Stimulated activated CD8-positive, alpha-beta memory T cell treated with anti-CD3 and anti-CD28 coated beads, Interleukin-4, amount 100 ng/mL, for 24 hours (primary cell): ENCODE data around the gene PET117.
A peak's percentile ranks its signal among the peaks of the same experiment; 100 is the strongest.
"Not testable (repeated sequence)": the region's sequence is repeated elsewhere in the genome, so short reads cannot be mapped to it uniquely, and the experiment has no call there.

ENCODE experiments used
- DNase-seq: peaks from one replicate; pipeline ENCODE4 v3.0.0-alpha.2; 2020; ENCODE audit warnings: low read depth

Gene PET117

GRCh38 chr20:18137412-18138265, at the start of gene PET117, which contains the start of gene KAT14:
Gene PET117 (plus strand): TSS chr20:18137863. CDS start chr20:18137956, 93 bp downstream.
Gene KAT14 (plus strand): TSS chr20:18137863. CDS start chr20:18142661, 4,798 bp downstream.
- DNase-seq, result peak; percentile 86

- DNase-seq, result not testable (repeated sequence)
These were observed 49.4 kb upstream of the PET117 start for GRCh38 chr20:18088298-18088697.

DNA sequence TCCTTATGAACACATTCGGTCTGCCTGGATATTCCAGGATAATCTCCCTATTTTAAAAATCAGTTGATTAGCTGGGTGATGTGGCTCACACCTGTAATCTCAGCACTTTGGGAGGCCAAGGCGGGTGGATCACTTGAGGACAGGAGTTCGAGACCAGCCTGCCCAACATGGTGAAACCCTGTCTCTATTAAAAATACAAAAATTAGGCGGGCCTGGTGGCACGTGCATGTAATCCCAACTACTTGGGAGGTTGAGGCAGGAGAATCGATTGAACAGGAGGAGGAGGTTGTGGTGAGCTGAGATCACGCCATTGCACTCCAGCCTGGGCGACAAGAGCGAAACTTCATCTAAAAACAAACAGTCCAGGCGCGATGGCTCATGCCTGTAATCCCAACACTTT, 48.8 kb upstream of the PET117 start:
- DNase-seq, result not testable (repeated sequence)

DNA sequence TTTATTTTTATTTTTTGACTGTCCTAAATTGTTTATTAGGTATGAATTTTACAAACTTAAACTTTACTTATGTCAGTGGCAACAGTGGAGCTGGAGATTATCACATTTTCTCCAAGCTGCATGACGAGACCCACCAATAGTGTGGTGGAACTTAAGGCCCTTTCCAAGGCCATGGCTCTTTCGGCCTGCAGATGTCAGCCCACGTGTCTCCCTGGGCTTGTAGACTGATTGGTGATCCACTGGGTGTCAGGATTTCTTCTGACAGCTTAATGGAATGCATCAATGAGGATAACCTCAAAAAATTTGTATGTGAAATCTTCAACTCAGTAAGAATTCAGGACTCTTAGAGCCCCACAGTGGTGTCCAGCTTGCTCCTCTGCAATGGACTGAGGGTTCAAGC, 47.6 kb upstream of the PET117 start:
- DNase-seq, result no peak

DNA sequence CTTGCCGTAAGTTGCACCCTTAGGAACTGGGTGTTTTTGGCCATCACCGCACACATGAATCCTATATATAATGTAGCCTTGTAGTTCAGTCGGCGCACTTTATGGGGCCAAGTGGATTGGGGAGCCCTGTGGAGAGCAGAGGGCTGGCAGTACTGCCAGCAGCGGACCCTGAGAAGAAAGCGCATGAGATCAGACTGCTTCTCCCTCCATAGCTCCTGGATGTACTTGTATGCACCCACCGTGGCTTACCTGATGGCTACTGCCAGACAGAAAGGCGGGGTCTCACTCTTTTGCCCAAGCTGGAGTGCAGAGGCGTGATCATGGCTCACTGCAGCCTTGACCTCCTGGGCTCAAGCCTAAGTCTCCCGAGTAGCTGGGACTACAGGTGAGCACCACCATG, 47.2 kb upstream of the PET117 start:
- no peak for DNase-seq

DNA sequence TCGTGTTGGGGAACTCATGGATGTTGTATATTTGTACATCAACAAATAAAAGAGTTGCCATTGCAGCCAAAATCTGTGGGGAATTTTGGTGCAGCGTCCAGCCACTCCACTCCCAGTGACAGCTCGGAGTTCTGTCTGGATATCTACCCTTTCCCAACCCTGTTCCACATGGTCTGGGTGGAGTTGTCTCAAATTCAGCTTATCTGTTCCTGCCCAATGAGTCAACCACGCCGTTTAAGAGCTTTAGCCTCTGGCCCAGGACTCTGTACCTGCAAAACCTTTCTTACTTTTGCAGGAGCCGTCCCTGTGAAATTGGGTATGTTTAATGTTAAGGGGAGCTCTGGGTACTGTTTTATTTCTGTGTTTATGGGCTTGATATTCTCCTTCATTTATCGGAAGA, 46.0 kb upstream of the PET117 start:
- no peak for DNase-seq

GRCh38 chr20:18092890-18093289, 44.8 kb upstream of the PET117 start:
- no peak for DNase-seq

DNA sequence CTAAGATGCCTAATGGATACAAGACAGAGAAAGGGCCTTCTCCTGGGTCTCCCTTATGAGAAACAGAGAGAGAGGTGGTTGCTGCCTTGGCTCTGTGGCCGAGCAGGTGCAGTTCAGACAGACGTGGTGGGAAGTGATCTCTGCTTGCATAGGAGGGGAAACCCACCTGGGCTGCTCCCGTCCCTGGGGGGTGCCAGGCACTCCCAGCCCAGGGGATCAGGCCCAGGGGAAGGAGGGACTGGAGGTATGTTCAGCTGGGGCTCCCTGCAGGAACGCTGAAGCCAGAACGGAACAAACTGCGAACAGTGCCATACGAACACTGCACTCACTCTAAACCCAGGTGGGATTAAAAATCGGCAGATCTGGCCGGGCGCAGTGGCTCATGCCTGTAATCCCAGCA, 44.3 kb upstream of the PET117 start:
- DNase-seq, result no peak

- DNase-seq, result no peak
These were observed 43.5 kb upstream of the PET117 start for GRCh38 chr20:18094191-18094590.

DNA sequence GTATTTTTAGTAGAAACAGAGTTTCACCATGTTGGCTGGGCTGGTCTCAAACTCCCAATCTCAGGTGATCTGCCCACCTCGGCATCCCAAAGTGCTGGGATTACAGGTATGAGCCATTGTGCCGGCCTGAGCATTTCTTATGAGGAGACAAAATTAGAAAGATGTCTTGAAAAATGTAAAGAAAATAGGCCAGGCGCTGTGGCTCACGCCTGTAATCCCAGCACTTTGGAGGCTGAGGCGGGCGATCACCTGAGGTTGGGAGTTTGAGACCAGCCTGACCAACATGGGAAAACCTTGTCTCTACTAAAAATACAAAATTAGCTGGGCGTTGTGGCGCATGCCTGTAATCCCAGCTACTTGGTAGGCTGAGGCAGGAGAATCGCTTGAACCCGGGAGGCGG, 37.1 kb upstream of the PET117 start:
- DNase-seq, result not testable (repeated sequence)

GRCh38 chr20:18101125-18101810, 36.4 kb upstream of the PET117 start:
- no peak for DNase-seq

DNA sequence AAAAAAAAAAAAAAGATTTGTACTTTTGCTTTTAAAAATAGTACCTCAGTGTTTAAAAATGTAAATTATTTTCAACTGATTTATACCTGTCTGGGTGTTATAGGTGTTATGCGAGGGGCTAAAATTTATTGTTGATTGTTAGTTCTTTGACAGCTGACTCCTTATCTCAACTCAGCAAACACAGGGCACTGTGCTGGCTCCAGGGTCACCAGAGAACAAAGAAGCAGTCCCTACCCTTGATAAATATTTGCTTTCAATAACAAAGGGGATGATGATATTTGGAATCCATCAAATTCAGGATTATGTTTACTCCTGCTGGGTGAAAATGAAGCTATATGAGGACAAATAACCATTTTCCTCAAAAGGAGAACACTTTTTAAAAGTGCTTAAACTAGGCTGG, 34.2 kb upstream of the PET117 start:
- DNase-seq, result no peak

- DNase-seq, result no peak
These were observed 29.3 kb upstream of the PET117 start for GRCh38 chr20:18108326-18108725.

DNA sequence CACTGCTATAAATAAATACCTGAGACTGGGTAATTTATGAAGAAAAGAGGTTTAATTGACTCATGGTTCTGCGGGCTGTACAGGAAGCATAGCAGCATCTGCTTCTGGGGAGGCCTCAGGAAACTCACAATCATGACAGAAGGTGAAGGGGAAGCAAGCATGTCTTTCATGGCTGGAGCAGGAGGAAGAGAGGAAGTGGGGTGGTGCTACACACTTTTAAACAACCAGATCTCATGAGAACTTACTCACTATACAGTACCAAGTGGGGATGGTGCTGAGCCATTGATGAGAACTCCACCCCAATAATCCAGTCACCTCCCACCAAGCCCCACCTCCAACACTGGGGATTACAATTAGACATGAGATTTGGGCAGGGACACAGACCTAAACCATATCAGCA, 9.1 kb upstream of the PET117 start:
- not testable (repeated sequence) for DNase-seq

- DNase-seq, result no peak
These were observed 5.0 kb upstream of the PET117 start for GRCh38 chr20:18132663-18133062.

DNA sequence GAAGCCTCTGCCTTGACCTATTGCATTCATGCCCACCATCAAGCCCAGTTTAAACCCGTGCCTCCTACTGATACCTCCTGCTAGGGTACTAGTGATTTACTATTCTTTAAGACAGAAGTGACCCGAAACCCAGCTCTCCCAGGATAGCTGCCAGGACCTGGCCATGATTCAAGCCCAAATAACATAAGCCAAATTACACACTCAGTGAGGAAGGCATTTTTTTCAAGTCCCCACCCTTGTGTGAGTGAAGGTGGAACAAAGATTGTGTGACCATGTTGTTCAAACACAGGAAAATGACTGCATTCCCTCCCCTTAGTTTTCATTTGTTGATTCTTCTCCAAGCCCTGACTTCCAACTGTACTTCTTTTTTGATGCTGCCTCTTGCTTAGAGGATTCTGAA, 3.7 kb upstream of the PET117 start:
- no peak for DNase-seq

GRCh38 chr20:18138266-18138582, 561 bp downstream of the PET117 start:
- no peak for DNase-seq

DNA sequence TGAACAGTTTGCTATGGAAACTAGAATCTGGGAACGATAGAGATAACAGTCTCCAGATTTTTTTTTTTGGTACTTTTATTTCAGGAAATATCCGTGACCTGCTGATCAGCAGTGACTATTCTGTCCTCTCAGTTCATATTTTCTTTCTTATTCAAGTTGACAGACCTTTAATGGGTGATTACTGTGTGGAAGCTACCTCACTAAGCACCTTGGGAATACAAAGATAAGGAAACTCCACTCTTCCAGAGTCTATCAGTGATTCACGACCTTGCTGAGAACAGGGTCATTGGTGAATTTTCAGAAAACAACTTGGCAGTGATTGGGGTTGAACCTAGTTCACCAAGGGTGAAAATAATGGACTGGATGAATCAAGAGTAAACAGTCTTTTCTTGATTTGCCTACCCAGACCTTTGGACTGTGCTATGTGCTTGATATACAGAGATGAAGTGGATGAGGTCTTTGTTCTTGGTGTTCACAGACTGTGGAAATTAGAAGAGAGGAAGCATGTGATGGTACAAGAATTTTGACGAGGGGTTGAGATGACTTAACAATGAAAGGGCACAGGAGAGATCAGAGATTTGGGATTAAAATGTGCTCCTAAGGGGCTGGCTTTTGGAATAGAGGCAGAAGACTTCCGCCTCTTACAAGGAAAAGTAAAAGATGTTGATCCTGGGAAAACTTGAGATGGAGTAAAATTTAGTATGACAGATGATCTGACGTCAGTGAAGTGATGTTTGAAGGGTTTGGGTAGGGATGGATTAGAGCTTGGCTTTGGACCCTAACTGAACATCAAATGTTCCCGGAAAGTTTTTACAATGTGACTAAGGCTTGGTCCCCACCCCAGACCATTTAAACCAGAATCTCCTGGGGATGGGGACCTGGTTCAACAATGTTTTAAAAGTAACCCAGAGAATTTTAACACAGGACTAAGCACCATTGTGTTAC, 1.2 kb downstream of the PET117 start:
- DNase-seq, result no peak

GRCh38 chr20:18139832-18140231, 2.2 kb downstream of the PET117 start:
- DNase-seq, result no peak

DNA sequence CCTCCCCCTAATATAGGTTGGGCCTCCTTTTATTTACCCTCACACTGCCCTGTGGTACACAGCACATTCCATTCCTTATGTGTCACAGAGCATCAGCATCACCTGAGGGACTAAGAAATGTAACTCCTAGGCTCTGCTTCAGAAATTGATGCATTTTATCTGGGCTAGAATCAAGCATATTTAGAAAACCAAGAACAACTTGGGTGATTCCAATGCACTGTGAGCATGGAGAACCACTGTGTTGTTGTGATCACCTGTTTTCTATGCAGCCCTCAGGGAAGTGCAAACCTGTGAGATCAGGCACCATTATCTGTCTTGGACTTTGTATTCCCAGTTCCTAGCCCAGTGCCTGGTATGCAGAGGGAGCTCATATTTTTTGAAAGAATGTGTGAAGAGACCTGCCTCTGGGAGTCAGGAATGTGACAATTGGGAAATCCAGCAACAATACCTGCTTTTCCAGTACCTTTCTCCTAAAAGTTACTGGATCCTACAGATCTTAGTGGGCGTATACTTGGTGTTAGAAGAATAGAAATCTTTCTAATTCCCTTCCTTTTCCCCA, 7.0 kb downstream of the PET117 start:
- no peak for DNase-seq

GRCh38 chr20:18154342-18154741, 16.7 kb downstream of the PET117 start:
- no peak for DNase-seq

- no peak for DNase-seq
These were observed 18.4 kb downstream of the PET117 start for GRCh38 chr20:18156045-18156444.
